IMR-90 (cell line): ENCODE measurements around the gene COL4A2.

ENCODE experiments used
- CEBPB ChIP-seq: IDR thresholded peaks from 2 replicates; pipeline ENCODE4 v1.6.1; 2012; ENCODE audit warnings: low read depth, low read length, improper control_type of control experiment
- CTCF ChIP-seq: conservative IDR thresholded peaks from 2 replicates; pipeline ENCODE4 v1.5.1; 2012; ENCODE audit warnings: mild to moderate bottlenecking, low read depth, low read length, improper control_type of control experiment
- MAFK ChIP-seq: IDR thresholded peaks from 2 replicates; pipeline ENCODE4 v1.6.1; 2012; ENCODE audit warnings: low read depth, low read length, improper control_type of control experiment
- POLR2A ChIP-seq: IDR thresholded peaks from 2 replicates; pipeline ENCODE4 v1.6.1; 2012; ENCODE audit warnings: mild to moderate bottlenecking, low read depth, low read length
- RAD21 ChIP-seq: IDR thresholded peaks from 2 replicates; pipeline ENCODE4 v1.6.1; 2012; ENCODE audit warnings: low read length, improper control_type of control experiment
- RCOR1 ChIP-seq: IDR thresholded peaks from 2 replicates; pipeline ENCODE4 v1.6.1; 2012; ENCODE audit warnings: mild to moderate bottlenecking, low read length, improper control_type of control experiment; ENCODE audit not compliant: insufficient replicate concordance
- SMC3 ChIP-seq: fragments of 150-350 bp; IDR thresholded peaks from 2 replicates; pipeline ENCODE4 v1.6.1; 2016; ENCODE audit warnings: low read depth, mild to moderate bottlenecking, antibody characterized with exemption, low read length, moderate library complexity

GRCh38 chr13:110265341-110265681 is 41.8 kb upstream of the COL4A2 start:
- TF ChIP-seq POLR2A (no peak), CEBPB (no peak), RAD21 (no peak), CTCF (no peak), SMC3 (no peak), RCOR1 (no peak), MAFK (no peak)
